NCI-H345 treated with DMSO at 0.1 percent for 48 hours (cell line): ENCODE results near the gene MAPRE2.
"Not testable (repeated sequence)": the region's sequence is repeated elsewhere in the genome, so short reads cannot be mapped to it uniquely, and the experiment has no call there.

Experiments
- DNase-seq: peaks from one replicate; lab custom pipeline; 2025; ENCODE audit not compliant: unreplicated experiment; lab: John Stamatoyannopoulos, UW

The MAPRE2 gene

DNA sequence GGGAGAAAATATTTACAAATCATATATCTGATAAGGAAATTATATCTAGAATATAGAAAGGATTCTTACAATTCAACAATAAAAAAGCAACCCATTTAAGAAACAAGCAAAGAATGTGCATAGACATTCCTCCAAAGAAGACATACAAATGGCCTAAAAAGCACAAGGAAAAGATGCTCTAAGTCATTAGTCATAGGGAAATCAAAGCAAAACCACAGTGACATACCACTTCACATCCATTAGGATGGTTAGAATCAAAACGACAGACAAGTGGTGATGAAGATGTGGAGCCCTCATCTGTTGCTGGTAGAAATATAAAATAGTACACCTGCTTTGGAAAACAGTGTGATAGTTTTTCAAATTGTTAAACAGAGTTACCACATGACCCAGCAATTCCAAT is 48.2 kb downstream of the MAPRE2 start:
- no peak for DNase-seq

GRCh38 chr18:35089891-35090550 is 48.8 kb downstream of the MAPRE2 start:
- DNase-seq = no peak

DNA sequence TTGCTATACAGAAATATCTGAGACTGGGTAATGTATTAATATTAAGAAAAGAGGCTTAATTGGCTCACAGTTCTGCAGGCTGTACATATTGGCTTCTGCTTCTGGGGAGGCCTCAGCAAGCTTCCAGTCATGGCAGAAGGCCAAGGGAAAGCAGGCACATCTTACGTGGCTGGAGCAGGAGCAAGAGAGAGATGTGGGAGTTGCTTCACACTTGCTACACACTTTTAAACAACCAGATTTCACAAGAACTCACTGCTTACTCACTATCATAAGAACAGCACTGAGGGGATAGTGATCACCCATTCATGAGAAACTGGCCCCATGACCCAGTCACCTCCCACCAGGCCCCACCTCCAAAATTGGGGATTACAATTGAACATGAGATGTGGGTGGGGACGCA is 50.6 kb downstream of the MAPRE2 start:
- no peak for DNase-seq

DNA sequence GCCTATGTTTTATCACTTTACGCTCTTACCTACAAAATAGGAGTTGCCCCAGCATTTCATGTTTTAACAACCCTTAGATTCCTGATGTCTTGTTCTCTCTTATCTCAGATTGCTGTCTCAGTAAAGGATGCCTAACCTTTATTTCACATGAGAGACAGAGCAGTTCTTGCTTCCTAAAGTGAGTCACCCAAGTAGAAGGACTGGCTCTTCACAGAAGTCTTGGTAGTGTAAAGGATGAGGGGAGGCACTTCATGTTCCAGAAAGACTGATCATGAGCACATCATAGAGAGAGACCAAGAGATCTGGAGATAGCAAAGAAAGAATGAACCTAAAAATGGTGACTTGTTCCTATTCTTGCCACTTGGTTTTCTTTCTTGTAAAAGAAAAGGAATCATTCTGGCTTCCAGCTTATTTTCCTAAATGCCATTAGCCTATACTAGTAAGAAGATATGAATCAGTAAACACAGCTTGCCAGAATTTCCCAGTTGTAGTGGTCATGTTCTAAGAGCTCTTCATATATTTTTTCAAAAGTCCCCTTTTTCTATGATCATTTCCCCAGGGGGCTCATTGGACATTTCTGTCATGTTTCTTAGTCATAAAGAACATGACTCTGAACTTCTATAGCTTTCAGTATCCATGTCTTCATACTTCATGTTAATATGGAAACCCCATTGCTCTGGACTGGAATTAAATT is 54.9 kb downstream of the MAPRE2 start:
- DNase-seq = no peak

GRCh38 chr18:35096677-35097011 is 55.4 kb downstream of the MAPRE2 start:
- DNase-seq = no peak

GRCh38 chr18:35097195-35097594 is 56.0 kb downstream of the MAPRE2 start:
- DNase-seq = no peak

DNA sequence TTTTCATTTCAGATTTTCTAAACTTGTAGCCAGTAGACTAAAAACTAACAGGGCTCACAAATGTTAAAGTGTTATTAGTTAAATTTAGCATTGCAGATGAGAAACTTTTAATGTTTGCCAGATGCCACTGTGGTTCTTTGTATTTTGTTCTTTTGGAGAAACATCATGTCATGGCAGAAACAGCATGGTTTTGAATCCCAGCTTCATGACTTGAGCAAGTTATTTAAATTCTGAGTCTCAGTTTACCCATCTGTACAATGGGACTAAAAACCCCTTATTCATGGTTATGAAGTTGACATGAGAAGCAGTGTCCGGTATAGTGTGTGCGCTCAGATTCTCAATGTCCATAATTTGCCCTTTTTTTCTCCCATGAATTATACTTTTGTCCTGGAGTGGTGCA is 56.5 kb downstream of the MAPRE2 start:
- DNase-seq = no peak

GRCh38 chr18:35099911-35100310 is 58.7 kb downstream of the MAPRE2 start:
- no peak for DNase-seq

DNA sequence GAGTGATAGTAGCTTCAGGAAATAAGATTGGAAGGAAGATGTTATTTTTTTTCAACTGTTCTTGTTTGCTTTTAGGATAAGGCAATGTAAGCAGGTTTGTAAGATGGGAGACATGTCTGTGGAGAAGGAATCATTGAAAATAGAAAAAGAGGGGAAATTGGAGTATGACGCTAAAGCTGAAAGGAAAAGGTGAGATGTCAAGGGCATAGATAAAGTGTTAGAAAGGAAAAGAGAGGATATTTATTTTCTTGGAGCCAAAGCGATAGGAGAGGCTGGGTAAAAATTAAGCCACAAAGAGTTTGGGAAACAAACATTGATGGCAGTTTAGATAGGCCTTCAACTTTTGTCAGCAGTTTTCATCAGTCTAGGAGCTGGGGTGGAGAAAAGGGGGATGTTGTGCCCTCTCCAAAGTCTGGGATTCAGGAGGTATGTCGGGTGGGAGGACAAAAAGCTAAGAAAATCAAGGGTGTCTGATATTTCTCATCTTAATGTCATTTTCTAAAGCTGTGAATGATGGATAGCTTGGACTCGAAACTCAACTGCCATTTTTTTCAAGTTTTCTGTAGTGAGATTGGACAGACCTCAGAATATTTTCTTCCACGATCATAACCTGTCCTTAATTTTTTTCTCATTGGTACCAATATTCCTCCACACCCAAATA is 63.3 kb downstream of the MAPRE2 start:
- no peak for DNase-seq

GRCh38 chr18:35106013-35106844 is 65.0 kb downstream of the MAPRE2 start:
- no peak for DNase-seq

DNA sequence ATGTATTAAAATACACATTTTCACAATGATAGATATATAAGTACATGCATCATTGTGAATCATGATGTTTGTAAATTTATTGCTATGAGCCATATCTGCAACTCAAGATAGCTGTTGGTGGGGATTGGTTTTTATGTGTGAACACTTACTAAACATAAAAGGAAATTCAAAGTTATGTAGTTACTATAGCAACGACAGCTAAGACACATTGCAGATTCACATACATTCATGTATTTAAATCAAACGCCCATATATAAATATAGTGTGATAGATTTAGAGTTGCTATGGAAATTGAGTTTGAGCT is 65.6 kb downstream of the MAPRE2 start:
- DNase-seq = no peak

GRCh38 chr18:35107216-35107615 is 66.0 kb downstream of the MAPRE2 start:
- no peak for DNase-seq

GRCh38 chr18:35108088-35108487 is 66.9 kb downstream of the MAPRE2 start:
- not testable (repeated sequence) for DNase-seq

GRCh38 chr18:35110059-35110458 is 68.8 kb downstream of the MAPRE2 start:
- no peak for DNase-seq

DNA sequence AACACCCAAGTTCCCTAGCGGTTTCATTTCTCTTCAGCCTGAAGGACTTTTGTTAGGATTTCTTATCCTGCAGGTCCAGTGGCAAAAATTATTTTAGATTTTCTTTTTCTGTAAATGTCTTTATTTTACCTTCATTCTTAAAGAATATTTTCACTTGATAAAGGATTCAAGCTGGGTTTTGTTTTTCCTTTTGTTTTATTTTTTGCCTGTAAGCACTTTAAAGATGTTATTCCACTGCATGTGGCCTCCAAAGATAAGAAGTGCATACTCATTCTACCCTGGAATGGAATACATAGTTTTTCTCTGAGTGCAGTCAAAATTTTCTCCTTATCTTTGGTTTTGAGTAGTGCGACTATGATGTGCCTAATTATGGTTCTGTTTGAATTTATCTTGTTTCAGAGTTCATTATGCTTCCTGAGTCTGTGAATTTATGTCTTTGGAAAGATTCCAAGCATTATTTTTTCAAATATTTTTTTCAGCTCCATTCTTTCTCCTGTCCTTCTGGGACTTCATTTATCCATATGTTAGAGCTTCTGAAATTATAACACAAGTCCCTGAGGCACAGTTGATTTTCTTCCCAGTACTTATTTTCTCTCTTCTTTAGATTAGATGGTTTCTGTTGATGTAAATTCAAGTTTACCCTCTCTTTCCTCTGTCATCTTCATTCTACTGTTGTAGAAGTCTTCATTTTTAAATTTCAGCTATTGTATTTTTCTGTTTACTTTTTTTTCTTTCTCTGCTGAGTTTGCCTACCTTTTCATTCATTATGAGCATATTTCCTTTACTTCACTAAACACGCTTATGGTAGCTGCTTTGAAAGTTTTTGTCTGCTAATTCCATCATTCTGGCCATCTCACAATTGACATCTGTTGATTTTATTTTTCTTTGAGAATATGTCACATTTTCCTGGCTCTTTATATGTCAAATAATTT is 69.6 kb downstream of the MAPRE2 start:
- no peak for DNase-seq

GRCh38 chr18:35112696-35113095 is 71.5 kb downstream of the MAPRE2 start:
- no peak for DNase-seq

- DNase-seq = no peak
These were observed 73.1 kb downstream of the MAPRE2 start for GRCh38 chr18:35114305-35114704.

- no peak for DNase-seq
These were observed 75.6 kb downstream of the MAPRE2 start for GRCh38 chr18:35116784-35117318.

DNA sequence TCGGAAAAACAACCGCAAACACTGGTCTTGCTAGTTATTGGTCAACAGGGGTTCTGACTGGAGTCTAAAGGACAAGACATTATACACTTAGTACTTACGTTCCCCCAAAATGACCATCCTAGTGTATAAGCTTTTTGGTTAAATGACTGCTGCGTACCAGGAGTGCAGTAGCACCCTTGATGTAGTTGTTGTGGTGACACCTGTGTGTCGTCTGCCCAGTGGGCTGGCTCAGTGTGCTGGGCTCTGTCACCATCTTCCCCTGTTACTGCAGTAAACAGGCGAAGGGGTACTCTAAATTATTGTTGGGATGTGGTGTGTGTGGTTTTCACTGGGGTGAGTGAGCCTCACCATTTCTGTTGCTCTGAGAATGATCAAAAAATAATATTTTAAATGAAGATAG is 76.2 kb downstream of the MAPRE2 start:
- DNase-seq = no peak

DNA sequence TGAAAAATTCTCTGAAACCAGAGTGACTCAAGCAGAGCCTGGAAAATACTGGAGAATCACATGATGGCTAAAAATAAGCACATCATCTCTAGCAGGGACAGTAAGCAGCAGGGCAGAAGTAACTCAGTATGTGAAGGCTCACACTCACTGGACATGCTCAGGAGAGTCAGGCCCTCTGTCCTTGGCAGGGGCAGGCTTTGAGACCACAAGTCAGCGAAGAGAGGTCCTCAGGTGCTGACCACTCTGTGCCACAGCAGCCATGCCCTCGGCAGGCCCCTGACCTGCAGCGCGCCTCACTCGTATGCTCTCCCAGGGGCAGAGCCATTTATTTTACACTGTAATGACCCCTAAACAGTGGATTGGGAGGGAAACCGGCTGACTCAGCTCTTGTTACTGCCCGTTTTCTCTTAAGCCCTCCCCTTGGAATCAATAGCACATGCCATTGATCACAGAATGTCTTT is 76.8 kb downstream of the MAPRE2 start:
- no peak for DNase-seq
